DMS79 (cell line): ENCODE data around the gene ATF5.

Experiments
- DNase-seq: peaks from one replicate; lab custom pipeline; 2025; lab: John Stamatoyannopoulos, UW

The ATF5 gene

GRCh38 chr19:49929121-49929610, at the start of gene ATF5, which contains the start of gene NUP62:
Gene ATF5 (plus strand): TSS chr19:49929205. CDS start chr19:49930851, 1,646 bp downstream.
Gene NUP62 (minus strand): TSS chr19:49929504. CDS start chr19:49909807, 19,697 bp downstream.
- DNase-seq, result peak; percentile 91

DNA sequence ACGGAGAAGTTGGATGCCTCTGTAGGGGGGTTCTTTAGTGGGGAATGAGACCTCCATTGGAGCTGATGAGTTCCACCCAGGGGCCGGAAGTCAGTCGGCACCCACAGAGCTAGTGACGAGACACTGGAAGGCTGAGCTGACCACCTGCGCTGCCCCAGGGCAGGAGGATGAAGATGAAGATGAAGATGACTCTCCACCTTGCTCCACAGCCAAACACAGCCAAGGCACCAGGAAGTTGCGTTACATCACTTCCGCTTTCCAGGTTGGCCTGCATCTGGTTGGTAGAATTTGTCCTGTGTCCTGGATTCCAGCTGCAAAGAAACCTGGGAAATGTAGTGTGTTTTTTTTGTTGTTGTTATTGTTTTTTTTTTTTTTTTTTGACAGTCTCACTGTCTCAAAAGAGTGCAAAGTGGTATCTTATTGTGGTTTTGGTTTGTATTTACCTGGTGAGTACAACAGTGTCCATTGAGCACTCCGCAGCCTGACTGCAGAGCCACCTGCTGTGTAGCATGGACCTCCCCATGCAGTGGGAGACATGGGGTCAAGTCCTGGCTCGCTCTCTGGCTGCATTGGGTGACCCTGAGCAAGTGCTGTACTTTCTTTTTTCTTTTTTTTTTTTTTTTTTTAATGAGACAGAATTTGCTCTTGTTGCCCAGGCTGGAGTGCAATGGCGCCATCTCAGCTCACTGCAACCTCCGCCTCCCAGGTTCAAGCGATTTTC, 49.6 kb upstream of the ATF5 start:
- DNase-seq, result no peak

DNA sequence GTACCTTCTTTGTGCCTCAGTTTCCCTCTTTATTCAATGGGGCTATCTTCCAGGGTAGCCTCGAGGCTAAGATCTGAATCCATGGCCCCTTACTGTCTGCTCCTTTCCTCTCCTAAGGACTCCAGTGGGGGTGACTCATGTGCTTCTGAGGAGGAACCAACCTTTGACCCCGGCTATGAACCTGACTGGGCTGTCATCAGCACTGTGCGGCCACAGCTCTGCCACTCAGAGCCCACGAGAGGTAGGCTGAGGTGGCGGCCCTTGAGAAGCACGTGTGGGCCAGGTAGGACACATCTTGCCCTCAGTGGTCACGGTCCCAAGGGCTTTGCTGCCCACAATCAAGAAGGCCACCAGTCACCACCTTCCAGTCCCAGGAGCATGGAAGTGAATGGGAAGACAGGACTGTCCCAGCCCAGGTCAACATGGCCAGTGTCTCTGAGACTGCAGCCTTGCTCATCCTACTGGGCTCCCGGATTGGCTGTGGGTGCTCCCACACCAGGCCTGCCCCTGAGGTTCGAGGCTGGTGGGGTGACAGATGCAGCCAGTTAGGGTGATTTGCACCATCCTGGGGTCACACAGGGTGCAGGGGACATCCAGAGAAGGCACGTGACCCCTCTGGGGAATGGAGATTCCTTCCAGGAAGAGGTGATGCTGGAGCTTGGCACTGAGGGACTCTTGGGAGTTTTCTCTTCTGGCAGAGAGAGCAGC, 48.7 kb upstream of the ATF5 start:
- DNase-seq, result no peak

DNA sequence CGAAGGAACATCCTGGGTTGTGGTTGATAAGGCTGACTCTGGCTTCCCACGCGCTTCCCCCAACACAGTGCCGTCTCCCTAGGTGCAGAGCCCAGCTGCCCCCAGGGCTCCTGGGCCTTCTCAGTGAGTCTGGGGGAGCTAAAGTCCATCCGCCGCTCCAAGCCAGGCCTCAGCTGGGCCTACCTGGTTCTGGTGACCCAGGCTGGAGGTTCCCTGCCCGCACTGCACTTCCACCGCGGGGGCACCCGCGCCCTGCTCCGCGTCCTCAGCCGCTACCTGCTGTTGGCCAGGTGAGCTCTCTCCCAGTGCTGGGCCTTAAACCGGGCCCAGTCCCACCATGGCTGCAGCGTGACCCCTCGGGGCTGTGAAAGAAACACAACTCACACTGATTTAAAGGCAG, 47.8 kb upstream of the ATF5 start:
- DNase-seq, result no peak

DNA sequence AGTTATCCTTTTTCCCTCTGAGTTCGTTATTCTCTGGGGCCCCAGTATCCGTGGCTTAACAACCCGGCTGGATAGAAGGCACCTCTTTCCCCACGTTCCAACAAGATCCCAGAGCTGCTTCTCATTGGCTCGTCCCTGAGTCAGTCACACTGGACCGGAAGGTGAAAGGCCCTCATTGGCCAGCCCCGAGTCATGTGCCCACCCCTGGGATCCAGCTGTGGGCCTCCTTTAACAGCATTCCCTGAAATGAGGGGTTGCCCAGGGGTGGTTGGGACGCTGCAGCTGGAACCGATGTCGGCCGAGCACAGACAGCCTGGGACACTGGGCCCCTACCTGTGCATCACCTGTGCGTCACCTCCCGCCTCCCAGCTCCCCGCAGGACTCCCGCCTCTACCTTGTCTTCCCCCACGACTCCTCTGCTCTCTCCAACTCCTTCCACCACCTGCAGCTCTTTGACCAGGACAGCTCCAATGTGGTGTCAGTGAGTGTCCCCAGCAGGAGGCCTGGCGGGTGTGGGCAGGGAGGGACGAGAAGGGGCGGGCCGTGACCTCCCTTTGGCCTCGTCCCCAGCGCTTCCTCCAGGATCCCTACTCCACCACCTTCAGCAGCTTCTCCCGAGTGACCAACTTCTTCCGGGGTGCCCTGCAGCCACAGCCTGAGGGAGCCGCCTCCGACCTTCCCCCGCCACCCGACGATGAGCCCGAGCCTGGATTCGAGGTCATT, 47.2 kb upstream of the ATF5 start:
- DNase-seq, result no peak

DNA sequence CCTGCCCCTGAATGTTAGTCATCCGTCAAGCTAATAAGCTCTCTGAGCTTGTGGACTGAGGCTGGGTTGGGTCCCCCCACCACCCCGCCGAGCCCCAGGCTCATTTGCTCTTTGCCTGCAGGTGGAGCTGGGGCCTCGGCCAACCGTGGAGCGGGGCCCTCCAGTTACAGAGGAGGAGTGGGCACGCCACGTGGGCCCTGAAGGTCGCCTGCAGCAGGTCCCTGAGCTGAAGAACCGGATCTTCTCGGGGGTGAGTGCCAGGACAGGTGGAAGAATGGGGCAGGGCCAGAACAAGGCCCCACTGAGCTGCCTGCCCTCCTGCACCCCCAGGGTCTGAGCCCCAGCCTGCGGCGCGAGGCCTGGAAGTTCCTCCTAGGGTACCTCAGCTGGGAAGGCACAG, 46.4 kb upstream of the ATF5 start:
- DNase-seq, result no peak

DNA sequence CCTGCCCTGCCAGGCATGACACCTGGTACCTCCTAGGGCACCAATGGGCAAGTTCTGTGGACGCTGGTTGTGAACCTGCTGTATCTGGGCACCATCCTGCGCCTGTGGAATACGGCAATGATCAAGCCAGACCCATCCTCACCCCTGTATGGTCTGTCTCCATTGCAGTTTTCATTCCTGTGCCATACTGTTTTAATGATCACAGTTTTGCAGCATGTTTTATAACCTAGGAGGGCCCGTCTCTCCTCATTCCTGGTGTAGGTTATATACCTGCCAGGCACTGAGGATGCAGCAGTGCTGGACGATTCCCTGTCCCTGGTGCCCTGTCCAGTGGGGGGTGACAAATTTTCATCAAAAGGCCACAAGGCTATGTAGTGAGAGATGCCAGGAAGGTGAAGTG, 45.9 kb upstream of the ATF5 start:
- DNase-seq, result no peak

- no peak for DNase-seq
Observed at GRCh38 chr19:49884109-49884508, 44.9 kb upstream of the ATF5 start.

DNA sequence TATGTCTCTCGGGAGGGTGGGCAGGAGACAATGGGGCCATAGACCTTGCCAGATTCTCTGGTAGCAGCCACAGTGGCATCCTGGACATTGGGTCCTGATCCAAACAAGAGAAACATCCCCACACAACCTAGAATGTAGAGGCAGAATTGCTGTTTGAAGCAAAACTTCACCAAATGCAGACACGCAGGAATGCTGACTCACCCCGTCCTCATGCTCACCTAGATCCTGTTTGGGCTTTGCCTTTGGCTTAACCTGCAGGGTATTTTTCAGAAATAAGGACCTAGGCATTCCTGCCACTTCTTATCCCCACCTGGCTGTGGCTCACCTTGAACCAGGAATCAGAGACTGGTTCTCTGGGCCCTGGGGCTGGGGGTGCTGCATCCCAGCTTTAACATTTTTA, 44.2 kb upstream of the ATF5 start:
- no peak for DNase-seq

DNA sequence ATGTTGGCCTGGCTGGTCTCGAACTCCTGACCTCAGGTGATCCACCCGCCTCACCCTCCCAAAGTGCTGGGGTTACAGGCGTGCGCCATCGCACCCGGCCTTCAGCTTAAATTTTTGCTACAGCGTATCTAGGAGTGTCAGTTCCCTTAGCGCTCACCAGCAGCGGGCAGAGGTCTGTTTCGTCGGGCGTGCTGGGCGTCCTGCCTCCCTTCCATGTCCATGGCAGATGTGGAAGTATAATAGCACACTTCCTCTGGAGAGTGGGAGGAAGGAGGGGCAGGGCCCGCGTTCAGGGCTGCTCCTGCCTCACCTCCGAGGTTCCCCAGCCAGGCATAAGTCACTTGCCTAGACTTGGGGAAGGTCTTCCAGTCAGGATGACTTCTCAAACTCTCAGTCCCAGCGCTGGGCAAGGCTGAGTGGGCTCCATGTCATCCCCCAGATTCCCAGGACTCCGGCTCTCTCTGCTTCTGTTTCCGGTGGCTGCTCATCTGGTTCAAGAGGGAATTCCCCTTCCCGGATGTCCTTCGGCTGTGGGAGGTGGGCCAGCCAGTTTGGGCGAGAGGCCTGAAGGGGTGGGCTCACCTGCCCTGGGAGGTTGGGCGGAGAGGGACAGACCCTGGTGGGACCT, 41.9 kb upstream of the ATF5 start:
- DNase-seq, result no peak

DNA sequence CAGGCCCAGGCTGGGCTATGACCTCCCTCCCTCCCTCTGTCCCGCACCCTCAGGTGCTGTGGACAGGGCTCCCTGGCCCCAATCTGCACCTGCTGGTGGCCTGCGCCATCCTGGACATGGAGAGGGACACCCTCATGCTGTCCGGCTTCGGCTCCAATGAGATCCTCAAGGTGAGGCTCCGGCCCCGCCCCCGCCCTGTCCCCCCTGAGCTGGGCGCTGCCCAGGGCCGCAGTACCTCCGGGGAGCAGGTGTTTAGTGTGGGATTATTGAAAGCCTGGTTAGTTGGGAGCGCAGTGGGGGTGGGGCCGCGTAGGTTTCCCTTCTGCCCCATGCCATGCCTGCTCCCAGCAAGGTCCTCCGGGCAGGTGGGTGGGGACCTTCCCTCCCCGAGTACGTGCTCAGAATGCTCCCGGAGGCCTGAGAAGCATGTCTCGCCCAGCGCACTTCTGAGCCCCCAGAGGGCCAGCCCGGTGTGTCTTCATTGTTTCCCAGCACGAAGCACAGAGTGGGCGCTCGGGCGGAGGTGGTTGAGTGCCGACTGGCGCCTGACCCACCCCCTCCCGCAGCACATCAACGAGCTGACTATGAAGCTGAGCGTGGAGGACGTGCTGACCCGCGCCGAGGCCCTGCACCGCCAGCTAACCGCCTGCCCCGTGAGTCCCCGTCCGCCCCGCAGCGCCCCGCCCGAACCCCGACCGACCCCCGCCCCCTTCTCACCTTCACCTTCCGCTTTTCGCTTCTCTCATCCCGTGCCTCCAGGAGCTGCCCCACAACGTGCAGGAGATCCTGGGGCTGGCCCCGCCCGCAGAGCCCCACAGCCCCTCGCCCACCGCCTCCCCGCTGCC, 41.1 kb upstream of the ATF5 start:
- no peak for DNase-seq

GRCh38 chr19:49888510-49888824, 40.5 kb upstream of the ATF5 start:
- DNase-seq, result peak; percentile 55

GRCh38 chr19:49889038-49889686, 39.8 kb upstream of the ATF5 start:
- DNase-seq, result no peak

DNA sequence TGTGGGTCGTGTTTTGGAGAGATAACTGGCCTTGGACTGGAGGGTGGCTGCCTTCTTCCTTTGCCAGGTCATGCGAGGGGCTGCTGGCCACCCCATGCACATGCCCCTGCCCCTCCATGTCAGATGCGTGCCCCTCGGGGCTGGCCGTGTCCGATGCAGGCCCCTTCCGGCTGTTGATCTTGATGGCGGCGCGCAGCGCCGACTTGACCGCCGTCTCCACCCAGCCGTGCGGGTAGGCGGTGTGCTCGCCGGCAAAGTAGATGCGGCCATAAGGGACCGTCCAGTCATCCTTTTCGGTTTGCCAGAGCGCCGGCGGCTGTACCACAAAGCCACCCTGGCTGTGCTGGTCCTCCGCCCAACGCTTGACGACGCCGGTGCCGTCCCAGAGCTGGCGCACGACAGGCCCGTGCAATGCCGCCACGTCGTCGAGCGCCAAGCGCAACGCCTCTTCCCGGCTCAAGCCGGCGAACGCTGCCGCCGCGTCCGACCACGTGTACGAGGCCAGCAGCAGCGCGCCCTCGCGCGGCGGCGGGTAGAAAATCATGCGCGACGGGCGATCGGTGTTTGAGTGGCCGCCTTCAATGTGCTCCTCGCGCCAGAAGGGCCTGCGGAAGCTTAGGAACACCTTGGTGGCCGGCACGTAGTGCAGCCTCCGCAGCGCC, 39.2 kb upstream of the ATF5 start:
- DNase-seq, result no peak

DNA sequence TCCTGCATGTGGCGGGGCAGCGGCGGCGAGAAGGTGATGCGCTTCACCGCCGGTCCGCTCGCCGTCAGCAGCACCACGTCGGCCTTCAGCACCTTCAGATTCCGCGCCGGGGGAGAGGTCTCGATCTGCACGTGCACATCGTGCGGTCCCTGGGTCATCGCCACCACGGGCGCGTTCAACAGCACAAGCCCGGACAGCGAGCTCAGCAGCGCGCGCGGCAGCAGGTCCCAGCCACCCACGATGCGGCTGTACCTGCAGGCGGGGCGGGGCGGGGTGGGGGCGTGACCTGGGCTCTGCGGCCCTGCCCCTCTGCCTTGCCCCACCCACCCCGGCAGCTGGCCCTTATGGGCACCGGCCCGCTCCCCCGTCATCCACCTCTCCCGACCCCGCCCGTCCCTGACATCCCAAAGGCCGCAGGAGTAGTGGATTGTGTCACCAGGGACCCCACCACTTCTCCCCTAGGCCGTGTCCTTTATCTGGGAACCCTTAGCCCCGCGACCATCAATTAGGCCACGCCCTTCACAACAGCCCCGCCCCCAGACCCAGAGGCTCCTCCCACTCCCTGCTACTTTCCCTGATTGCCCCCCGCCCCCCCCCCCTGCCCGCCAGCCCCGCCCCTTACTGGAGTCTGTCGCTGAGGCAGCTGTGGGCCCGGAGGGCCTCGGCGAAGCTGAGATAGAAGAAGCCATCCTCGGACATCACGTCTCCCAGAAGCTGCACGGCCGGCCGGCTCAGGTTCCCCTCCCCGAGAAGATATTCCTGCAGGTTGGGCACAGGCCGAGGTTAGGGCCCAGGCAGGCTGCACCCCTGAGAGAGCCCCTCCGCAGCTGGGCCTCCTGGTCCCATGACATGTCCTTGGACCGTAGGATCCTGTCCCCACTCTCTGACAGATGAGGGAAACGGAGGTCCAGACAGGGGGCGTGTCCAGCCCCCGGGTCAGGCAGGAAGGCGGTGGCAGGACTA, 38.4 kb upstream of the ATF5 start:
- no peak for DNase-seq

- no peak for DNase-seq
Observed at GRCh38 chr19:49891393-49891792, 37.6 kb upstream of the ATF5 start.

- DNase-seq, result no peak
Observed at GRCh38 chr19:49892716-49893115, 36.3 kb upstream of the ATF5 start.

DNA sequence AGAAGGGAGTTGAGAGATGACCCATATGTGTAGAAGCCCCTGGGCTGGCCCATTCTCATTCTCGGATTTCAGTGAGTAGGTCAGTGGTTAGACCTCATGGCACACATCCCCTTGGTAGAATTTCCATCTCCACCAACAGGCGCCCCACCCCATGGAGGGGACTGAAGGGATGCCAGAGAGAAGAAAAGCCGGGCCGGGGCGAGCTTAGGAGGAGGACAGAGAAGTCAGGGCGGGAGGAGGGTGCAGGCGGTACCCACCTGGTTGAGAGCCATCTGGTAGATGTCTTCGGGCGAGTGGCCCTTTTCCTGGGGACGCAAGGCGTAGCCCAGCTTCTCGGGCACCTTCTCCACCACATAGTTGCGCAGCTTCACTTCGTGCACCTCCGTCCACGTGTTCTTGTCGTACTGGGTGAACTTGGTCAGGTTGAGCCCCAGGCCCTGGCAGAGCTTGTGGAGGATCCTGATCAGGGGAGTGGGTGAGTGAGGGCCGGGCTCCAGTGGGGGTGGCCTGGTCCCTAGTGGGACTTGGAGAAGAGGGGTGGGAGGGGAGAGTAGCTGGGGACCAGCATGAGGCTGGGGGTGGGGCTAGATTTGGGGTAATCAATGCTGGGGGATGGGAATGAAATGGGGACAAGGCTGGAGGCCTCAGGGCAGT, 34.9 kb upstream of the ATF5 start:
- DNase-seq, result no peak
